ENCODE results near the gene BPIFB1.

Gene BPIFB1

GRCh38 chr20:33282196-33282934 lies 649 bp upstream of the BPIFB1 start:
- Histone ChIP-seq H3K36me3 (ENCODE audit: control insufficient read depth, insufficient read depth, low read length) (no peaks in the 10 kb centered on the region), H3K4me3 (replicated peaks; ENCODE audit: low read depth, low read length) (no peak overlapping the region), H3K27me3 (replicated peaks; ENCODE audit: control insufficient read depth, insufficient read depth, low read length) (peaks cover 2% of the 10 kb centered on the region)
- no peak for DNase-seq (ENCODE audit: extremely low read depth, insufficient read length)
- TF ChIP-seq, protein P1, sequence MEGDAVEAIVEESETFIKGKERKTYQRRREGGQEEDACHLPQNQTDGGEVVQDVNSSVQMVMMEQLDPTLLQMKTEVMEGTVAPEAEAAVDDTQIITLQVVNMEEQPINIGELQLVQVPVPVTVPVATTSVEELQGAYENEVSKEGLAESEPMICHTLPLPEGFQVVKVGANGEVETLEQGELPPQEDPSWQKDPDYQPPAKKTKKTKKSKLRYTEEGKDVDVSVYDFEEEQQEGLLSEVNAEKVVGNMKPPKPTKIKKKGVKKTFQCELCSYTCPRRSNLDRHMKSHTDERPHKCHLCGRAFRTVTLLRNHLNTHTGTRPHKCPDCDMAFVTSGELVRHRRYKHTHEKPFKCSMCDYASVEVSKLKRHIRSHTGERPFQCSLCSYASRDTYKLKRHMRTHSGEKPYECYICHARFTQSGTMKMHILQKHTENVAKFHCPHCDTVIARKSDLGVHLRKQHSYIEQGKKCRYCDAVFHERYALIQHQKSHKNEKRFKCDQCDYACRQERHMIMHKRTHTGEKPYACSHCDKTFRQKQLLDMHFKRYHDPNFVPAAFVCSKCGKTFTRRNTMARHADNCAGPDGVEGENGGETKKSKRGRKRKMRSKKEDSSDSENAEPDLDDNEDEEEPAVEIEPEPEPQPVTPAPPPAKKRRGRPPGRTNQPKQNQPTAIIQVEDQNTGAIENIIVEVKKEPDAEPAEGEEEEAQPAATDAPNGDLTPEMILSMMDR (IDR thresholded peaks at IDR 0.05; ENCODE audit: insufficient read depth, low read length, poor library complexity, severe bottlenecking): no peak

GRCh38 chr20:33284284-33284683 lies 1.3 kb downstream of the BPIFB1 start:
- Histone ChIP-seq H3K36me3 (ENCODE audit: control insufficient read depth, insufficient read depth, low read length) (no peaks in the 10 kb centered on the region), H3K27me3 (replicated peaks; ENCODE audit: control insufficient read depth, insufficient read depth, low read length) (peaks cover 2% of the 10 kb centered on the region), H3K4me3 (replicated peaks; ENCODE audit: low read depth, low read length) (no peak overlapping the region)
- TF ChIP-seq, protein P1 (IDR thresholded peaks at IDR 0.05; ENCODE audit: insufficient read depth, low read length, poor library complexity, severe bottlenecking): no peak
- DNase-seq (ENCODE audit: extremely low read depth, insufficient read length): no peak

DNA sequence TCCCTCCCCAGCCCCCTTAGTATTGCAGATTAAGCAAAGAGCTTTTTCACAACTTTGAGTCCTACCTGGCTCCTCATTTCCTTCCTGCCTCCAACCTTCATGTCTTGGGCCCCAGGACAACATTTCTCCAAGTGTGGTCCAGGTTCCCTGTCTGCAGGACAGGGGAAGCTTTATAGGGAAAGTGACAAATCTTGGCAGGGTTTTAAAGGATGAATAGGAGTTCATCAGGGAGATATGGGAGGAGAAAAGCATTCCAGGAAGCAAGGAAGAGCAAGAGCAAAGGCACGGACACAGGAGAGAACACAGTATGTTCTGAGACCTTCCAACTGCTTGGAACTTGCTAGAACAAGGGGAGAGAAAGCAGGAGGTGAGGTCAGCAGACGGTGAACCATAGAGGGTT lies 1.9 kb downstream of the BPIFB1 start:
- DNase-seq (ENCODE audit: extremely low read depth, insufficient read length): no peak
- Histone ChIP-seq H3K36me3 (ENCODE audit: control insufficient read depth, insufficient read depth, low read length) (no peaks in the 10 kb centered on the region), H3K4me3 (replicated peaks; ENCODE audit: low read depth, low read length) (no peak overlapping the region), H3K27me3 (replicated peaks; ENCODE audit: control insufficient read depth, insufficient read depth, low read length) (peaks cover 2% of the 10 kb centered on the region)
- TF ChIP-seq, protein P1 (IDR thresholded peaks at IDR 0.05; ENCODE audit: insufficient read depth, low read length, poor library complexity, severe bottlenecking): no peak

- Histone ChIP-seq H3K27me3 (replicated peaks; ENCODE audit: control insufficient read depth, insufficient read depth, low read length) (no peaks in the 10 kb centered on the region; the same call in none of the 2 replicates), H3K4me3 (replicated peaks; ENCODE audit: low read depth, low read length) (no peak overlapping the region), H3K36me3 (ENCODE audit: control insufficient read depth, insufficient read depth, low read length) (no peaks in the 10 kb centered on the region)
- no peak for DNase-seq (ENCODE audit: extremely low read depth, insufficient read length)
- TF ChIP-seq, protein P1 (IDR thresholded peaks at IDR 0.05; ENCODE audit: insufficient read depth, low read length, poor library complexity, severe bottlenecking): no peak
Observed at GRCh38 chr20:33285861-33286495, 3.0 kb downstream of the BPIFB1 start.

DNA sequence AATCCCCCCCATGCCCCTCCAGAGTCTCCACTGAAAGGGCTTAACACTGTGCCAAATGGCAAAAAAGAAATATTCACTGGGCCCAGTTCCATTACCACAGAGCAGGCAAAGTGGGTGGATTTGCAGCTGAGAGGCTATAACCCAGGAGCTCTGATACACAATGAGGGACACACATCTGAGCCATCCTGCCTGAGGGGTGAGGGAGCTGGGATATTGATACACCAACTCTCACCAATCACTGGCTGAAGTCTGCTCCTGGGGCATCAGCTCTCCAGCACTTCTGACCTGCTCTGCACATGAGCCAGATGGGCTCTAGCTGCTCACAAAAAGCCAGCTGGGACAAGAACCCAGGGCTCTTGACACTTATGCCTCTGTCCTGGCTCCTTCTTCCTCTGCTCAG lies 4.9 kb downstream of the BPIFB1 start:
- TF ChIP-seq, protein P1 (IDR thresholded peaks at IDR 0.05; ENCODE audit: insufficient read depth, low read length, poor library complexity, severe bottlenecking): no peak
- Histone ChIP-seq H3K36me3 (ENCODE audit: control insufficient read depth, insufficient read depth, low read length) (no peaks in the 10 kb centered on the region), H3K4me3 (replicated peaks; ENCODE audit: low read depth, low read length) (no peak overlapping the region), H3K27me3 (replicated peaks; ENCODE audit: control insufficient read depth, insufficient read depth, low read length) (no peaks in the 10 kb centered on the region; the same call in 1 of the 2 replicates)
- no peak for DNase-seq (ENCODE audit: extremely low read depth, insufficient read length)
